ENCODE results near the gene NTRK2.

The NTRK2 gene

DNA sequence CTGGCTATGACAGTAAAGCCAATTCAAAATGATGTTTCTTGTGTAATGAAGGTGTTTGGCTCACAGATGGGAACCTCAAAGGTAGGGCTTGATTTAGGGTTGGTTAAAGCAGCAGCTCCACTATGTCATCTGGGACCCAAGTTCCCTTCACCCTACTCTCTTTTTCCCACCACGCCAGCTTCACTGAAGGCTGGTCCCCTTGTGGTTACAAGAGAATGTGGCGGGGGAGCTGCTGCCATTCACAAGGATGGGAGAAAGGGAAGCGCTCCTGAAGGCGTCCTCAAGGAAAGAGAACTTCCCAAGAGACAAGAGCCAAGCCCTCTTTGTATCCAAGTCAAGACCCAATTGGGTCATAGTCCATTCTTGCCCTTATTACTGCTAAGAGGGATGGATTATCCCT, 72.7 kb downstream of the NTRK2 start:
- DNase-seq = no peak

DNA sequence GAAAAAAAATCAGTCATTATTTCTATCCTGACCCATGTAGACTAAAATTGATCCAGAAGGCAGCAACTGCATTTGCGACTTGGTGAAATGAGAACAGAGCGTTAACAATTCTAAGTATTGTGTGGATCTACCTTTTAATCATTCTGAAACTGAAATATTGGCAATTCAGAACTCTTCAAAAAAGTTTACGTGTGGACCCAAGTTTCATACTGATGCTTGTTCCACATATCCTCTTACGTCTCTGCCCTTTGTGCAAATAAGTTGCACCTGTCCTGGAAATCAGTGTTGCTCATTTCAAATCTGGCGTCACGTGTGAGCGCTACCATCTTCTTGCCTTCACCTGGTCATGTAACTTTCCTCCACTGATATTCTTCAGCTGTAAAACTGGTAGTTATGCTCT, 74.7 kb downstream of the NTRK2 start:
- no peak for DNase-seq

DNA sequence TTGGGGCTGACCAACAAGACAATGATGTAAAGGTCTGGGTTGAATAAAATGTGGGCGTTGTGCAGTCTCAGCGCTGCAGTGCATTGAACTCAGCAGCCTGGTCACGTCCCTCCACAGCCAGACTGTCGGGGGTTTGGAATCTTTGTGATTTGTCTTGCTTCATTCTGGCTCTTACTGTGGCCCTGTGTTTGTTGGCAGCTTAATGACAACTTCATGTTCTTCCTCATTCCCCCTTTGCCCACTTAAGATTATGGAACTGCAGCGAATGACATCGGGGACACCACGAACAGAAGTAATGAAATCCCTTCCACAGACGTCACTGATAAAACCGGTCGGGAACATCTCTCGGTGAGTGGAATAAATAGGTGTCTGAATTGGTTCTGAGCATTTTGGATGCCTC, 75.2 kb downstream of the NTRK2 start:
- no peak for DNase-seq

DNA sequence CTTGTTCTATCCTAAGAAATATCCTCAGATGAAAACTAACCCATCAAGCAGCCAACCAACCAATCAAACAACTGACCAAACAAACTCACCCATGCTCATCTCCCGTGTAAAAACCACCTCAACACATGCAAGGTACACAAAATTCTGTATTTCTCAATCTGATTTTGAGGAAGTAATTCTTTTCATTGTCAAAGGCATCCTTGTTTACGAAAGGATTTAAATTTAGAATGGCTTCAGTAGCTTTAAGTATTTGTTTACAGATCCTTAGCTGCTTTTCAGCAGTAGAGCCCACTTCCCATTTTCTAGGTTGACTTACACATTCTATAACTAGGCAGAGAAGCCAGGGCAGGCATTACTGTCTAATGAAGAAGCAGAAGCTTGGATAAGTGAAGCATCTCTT, 78.6 kb downstream of the NTRK2 start:
- DNase-seq = no peak

DNA sequence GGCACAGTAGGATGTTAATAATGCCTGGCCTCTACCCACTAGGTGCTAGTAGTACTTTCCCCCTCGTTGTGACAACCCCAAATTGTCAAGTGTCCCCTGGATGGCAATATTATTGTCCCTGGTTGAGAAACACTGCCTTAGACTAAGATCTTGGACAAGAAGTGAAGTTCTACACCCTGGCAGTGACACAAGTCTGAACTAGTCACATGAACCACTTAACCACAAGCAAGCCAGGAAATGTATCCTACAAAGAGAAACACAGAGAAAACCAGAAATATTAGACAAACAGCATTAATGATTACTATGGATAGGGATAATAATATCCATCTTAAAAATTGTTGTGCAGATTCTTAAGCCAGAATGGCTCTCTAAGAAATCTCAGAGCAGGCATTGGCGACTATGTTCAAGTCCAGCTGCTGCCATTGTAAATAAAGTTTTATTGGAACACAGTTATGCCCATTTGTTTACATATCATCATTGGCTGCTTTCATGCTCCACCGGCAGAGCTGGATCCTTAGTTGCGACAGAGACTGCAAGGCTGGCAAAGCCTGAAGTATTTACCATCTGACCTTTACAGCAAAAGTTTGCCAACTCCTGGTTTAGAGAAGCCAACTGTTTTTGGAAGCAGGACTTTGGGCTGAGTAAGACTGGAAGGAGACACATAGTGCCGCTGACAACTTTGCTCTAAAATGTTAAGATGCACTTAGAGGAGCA, 80.8 kb downstream of the NTRK2 start:
- no peak for DNase-seq

DNA sequence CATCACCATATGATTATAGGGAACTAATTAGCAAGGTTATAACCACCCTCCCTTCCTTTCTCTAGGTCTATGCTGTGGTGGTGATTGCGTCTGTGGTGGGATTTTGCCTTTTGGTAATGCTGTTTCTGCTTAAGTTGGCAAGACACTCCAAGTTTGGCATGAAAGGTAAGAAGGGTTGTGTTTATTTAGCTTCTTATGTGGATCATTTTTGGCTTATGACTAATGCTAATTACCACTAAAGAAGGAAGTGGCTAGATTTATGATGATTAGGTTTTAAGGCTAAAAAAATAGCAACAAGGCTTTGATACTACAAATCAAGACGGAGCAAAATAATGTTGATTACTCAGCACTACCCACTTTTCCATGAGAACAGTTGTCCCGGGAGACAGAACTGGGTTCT, 82.4 kb downstream of the NTRK2 start:
- no peak for DNase-seq

DNA sequence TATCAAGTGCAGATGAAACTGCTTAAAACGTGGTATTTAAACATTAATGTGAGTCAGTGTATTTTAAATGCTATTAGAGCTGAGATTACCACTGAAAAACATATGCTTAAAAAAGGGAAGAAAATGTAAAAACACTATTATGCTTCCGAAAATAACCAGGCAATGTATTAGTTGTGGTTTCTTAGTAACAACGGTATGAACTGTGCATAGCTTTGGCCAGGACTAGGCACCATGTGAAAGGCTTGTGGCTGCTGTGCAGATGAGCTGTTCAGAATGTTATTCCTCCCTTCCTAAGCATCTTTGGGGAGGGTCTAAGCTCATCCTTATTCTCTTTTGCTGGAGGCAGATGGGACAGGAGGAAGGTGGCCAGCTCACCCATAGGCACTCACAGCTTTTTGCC, 84.9 kb downstream of the NTRK2 start:
- DNase-seq = no peak

DNA sequence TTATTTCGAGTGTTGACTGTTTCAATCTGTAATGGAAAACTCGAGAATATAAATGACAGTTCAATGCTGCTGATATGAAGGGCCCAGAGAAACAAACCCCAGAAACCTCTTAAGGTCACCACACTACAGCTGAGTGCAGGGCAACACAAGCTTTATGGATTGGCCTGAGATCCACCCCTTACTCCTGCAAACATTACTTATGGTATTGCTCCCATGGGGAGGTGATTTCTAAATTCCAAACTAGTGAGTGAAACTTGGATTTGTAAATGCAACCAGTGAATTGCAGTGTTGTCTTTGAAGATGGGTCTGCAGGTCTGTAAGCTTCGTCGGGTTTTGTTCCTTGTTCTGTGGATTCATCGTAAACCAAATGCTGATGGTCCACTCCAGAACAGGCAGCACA, 85.4 kb downstream of the NTRK2 start:
- DNase-seq = no peak

DNA sequence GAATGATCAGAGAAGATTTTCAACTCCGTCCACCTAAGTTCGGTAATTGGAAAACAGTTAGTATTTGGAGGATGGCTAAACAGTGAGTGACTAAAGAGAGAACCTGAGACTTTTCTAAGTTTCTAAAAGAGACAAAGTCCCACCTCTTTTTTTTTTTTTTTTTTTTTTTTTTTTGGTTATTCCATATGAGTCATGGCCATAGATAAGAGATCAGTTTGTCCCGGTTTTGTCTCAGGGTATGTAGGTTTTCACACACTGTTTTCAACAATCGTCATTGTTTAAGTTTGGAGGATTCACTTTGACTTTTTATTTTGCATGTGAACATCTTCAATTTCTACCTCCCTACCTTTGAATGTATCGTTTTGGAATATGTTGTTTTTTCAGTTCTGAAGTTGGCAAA, 85.9 kb downstream of the NTRK2 start:
- DNase-seq = no peak

DNA sequence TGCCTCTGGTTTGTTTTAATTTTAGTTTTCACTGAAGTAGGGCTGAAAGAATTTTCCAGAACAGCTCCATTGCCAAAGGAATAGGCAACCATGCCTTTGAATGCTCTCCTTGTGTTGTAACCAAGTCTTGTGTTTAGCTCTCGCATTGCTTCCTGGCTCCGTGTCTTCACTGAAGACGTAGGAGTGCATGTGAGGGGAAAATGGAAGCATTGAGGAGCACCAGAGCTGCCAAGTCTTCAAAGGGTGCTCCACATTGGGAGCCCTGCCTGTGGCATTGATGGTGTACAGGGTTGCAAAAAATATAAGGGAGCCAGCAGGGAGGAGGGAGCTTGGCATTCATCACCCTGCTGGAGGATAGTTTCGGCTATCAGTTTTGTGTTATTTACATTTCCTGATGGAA, 86.6 kb downstream of the NTRK2 start:
- DNase-seq = no peak

DNA sequence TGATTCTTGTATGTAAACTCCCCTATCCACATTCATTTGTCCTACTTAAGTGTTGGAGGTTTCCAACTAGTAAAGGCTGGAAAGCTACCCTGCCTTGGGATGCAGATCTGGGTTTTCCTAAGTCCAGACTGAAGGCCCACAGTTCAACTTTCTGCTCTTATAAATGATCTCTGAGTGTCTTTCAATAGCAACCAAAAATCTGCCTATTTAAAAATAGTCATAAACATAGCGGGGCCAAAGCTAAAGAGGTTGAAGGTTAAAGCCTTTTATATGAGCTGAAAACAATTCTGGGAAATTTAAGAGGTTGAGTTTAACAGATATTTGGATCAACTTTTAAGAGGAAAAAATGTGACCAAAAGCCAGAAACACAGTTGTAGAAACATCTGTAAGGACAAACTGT, 87.2 kb downstream of the NTRK2 start:
- DNase-seq = no peak

DNA sequence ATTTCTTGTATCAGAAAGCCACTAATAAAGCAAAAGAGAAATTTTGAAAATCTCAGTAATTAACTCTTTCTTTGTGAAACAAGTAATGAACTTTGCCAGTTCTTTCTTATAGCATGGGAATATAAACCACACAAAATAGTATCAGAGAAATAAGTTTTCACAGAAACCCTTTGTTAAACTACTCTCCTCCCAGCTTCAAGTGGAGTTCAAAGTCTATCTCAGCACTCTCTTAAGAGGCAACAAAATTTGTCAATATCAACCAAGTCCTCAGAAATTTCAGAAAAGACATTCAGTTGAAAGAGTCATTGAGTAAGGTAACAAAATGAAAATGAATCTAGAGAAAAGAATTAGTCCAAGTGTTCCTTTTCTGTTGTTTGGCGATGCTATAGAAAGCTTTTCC, 89.3 kb downstream of the NTRK2 start:
- no peak for DNase-seq

DNA sequence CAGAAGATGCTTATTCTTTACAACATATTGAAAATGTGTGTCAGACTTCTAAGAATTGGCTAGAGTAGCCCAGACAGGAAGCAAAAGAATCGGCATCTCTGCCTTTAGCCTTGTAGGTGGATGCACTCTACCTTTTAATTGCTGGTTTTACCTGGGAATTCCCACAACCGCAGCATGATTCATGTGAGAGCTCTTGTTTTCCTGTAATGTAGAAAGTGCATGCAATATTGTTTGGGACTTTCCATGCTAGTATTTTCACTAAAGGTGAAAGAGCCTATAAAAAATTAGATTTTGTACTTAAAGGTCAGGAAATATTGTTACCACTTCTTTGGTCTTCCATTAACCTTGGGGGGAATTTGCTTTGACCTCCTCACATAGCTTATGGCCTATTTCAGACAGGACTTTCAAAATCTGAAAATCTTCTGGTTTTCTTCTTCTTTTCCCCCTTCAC, 89.8 kb downstream of the NTRK2 start:
- DNase-seq = peak; percentile 38

DNA sequence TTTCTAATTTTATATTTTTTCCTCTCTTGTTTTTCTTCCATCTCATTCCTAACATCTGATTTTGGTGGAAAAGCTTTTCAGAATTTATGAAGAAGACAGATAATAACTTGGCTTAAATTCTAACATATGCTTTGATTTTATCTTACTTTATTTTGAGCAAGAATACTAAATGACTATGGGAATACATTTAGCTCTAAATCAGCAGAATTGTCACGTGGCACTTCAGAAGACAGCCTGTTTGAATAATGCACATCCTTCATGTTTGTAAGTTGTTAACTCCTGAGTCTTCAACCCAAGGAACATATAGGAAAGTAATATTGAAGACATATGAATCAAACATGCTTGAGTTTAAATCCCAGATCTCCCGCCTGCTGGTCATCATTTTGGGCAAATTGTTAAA, 90.3 kb downstream of the NTRK2 start:
- DNase-seq = no peak

DNA sequence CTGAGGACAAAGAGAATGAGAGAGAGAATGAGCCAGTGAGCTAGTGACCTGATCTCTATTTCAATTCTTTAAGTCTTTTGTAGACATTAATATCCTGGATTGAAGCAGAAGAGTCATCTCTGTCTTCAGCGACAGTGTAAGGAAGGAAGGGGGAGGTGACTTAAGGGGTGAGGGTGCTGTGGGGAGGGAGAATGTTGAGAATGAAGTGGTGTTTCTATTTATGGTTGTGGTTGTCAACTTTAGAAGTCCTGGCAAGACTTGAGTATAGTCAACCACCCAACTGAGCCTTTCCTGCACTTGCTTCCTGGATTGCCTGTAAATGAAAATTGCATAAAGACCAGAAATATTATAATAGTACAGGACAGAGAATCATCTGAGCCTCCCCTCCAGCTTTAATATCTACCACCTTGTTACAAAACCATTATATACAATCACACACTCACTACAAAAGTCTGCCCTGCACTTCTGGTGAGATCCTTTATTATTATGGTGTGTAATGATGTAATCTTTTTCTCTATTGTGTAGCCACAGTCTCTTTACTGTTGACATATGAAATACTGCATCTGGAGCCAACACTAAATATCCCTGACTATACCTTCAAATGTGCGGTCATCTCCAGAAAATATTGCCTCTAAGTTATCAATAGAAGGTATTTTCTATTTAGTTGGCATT, 91.7 kb downstream of the NTRK2 start:
- no peak for DNase-seq

DNA sequence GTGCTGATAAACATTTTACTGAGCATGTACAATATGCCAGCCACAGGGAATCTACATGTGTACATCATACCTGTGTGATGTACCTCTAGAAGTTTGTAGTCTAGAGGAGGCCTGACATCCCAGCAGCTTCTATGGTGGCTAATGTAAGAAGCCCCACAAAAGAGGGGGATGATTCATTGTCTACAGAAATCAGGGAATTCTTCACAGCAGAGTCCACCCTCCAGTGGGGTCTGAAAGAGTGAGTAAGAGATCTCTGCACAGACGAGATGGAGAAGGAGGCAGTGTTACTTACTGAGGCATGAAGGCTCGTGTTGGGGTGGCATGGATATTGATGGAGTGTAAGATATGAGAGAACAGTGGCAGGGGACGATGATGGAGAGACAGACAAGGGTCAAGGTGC, 103.0 kb downstream of the NTRK2 start:
- no peak for DNase-seq

DNA sequence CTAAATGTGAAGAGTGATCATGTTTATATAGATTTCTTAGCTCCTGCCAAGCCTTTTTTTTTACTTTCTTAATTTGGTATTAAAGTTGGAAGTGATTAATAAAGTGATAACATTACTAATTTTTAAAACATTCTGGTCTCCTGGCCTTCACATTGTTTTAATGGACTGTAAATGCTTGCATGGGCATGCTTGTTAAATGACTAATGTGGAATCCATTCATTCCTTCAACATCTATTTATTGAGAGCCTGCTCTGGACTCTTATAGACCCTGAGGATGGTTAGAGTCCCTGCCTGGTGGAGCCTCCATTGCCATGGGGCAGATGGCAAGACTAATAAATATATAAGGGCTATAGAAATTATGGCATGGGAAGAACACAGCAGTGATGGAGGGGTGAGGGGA, 103.5 kb downstream of the NTRK2 start:
- no peak for DNase-seq

DNA sequence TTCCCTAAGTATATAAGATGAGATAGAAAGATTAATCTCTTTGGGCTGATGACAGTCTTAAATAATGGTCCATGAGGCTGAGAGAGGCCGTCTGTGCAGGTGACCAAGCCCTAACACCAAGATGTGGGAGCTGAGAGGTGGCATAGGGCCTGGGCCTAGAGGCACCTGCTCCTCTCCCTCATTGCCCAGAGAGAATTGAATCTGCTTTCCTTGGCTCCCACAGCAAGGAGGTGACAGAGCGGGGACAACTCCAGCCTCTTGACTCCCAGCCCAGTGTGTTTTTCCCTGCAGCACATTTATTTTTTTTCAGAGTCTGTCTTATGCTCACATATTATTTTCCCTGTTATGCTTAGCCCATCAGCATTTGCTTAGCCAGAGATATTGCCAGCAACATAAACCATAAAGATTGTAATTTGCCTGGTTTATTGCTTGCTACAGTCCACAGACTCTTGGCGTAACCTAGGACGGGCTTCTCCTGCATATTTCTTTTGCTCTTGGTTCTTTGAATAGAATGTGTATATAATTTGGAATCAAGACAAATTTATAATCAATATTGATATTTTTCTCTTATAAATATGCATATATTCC, 105.6 kb downstream of the NTRK2 start:
- DNase-seq = no peak

DNA sequence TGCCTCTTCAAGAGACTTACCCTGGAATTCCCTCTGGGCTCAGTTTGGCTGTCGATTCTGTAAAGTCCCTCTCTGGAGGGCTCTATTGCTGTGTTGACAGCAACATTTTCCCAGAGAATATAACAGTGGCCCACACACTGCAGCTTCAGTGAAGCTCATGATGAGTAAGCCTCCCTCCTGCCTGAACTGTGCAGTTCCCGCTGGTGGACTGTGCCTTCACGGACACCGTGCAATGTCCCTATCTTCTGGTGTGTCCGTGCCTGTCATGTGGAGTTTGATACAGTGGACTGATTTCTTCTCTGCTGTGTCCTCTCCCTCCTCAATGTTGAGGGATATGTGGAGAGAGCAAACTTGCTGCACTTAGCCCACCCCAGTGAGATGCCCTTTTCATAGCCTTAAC, 109.0 kb downstream of the NTRK2 start:
- no peak for DNase-seq

DNA sequence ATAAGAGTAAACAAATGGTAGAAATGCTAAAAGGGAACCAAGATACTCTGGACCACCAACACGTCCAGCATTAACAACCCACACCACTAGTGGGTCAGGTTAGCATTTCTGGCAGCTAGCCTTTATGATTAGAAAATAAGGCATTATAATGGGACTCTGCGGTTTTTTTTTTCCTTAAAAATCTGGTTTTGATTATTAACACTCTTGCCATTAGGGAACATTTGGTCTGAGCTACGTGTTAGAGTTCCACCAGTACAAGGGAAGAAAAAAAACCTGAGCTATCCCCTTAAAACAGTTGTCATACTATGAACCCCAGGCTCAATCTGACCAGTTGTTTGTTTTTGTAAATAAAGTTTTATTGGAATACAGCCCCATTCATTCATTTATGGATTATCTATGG, 110.4 kb downstream of the NTRK2 start:
- DNase-seq = no peak

DNA sequence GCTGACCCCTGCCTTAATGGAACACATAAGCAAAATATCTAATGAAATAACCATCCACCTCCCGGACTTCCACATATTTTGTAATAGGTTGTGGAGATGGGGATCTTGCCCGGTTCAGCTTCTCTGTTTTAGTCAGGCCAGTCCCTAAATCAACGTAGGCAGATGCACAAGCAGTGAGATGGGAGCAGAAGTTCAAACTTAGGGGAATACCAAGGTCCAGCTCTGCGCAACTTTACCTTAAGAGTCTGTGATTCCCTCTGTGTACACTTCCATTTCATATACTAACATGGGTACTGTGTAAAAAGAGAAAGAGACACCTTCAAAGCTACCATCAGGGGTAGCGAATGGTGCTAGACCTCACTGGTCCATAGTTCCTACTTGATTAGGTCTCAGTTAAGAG, 110.9 kb downstream of the NTRK2 start:
- DNase-seq = no peak

DNA sequence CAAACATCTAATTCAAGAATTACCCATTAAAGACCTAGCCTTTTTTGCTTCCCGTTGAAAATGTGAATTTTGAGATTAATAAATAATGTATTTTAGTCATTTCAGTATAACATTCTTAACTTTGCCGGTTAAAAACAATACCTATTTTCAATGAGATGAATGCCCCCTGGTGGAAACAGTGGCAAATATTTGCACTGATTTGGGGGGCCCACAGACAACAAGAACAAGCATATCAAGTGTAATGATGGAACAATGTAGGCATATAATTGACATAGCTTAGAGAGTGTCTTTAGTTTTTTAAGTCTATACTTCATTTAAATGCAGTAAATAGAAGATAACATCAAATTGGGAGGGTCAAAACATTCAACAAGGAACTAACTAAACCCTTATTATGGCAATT, 111.9 kb downstream of the NTRK2 start:
- peak; percentile 8 for DNase-seq

DNA sequence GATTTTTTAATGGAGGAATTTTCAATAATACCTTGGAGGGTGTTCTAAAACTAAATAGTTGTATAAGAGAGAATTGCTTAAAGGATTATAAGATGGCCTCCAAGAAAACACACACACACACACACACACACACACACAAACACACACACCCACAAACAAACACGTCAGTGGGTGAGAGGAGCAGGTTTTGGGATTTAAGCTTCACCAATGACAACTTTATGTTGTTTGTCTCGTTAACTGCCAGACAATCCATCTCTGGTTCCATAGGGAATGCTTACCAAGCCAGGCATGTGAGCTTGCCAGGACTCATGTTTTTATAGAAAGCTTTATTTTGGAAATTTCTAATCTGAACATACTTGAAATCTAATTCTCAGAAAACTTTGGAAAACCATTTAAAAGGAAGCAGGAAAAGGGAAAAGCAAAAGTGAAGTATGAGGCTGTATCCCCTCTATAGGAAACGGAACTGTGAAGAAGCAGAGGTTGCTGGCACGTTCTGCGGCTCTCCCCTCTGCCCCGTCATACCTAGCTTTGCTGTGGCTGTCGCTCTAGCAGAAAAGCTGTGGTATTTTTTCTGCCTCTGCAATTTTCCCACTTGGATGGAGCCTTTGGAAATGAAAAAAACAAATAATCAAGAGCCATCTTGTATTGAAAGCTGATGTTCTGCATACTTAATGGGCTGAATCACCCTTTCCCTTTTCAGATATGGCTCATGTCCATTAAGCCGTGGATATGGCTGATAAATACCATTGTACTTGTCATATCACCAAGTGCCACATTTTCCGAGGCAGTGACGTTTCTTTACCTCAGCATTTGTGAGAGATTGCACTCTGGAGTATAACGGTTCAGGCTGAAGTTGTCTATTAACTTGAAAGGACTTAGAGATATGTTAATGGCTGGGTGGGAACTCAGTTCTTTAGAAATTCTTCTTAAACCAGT, 112.7 kb downstream of the NTRK2 start:
- DNase-seq = no peak

Measured in stimulated activated naive CD4-positive, alpha-beta T cell treated with Interleukin-2 at 50 U/mL for 16 hours (primary cell).